AG04450 (cell line): ENCODE measurements around the gene NSMF. TPM values are rescaled to one million over a fixed set of nuclear protein-coding genes. Genes with fewer than 3 reads are reported as not detected.
A peak's percentile ranks its signal among the peaks of the same experiment; 100 is the strongest.

Source experiments
- CTCF ChIA-PET: fragments of 300-600, 350-600 bp; formaldehyde crosslinking; extraction: SDS; loops from one replicate; lab custom pipeline; 2022; ENCODE audit warnings: antibody characterized with exemption, inconsistent platforms; lab: Charles Lee
- POLR2A ChIA-PET: fragments of 350-600 bp; formaldehyde crosslinking; extraction: SDS; loops from one replicate; lab custom pipeline; 2021; ENCODE audit warnings: antibody characterized with exemption, inconsistent platforms; lab: Yijun Ruan, JAX
- DNase-seq: peaks from one replicate; pipeline ENCODE4 v3.0.0-alpha.2; 2011; ENCODE audit warnings: low read depth, low spot score
- H3K27ac ChIP-seq: one replicate; pipeline ENCODE4 v1.5.1; 2012; ENCODE audit warnings: low read depth, low read length, control low read depth
- H3K27me3 ChIP-seq: one replicate; pipeline ENCODE4 v1.6.0; 2012; ENCODE audit warnings: low read length; ENCODE audit not compliant: control insufficient read depth, insufficient read depth
- H3K4me3 ChIP-seq: 2 replicates; pipeline ENCODE4 v1.5.1; 2011; ENCODE audit warnings: mild to moderate bottlenecking, low read depth, low read length, control low read depth
- H3K9me3 ChIP-seq: 2 replicates; pipeline ENCODE4 v1.5.1; 2012; ENCODE audit warnings: low read length; ENCODE audit not compliant: control insufficient read depth, insufficient read depth
- polyA plus RNA-seq: library from polyadenylated mRNA; depleted of rRNA; stranded (reverse); fragments of >200 nt; gene quantifications from 2 replicates; pipeline ENCODE4 v1.2.3, GENCODE V29; 2011
- TF ChIP-seq, protein P1 (sequence below): IDR thresholded peaks from 2 replicates; pipeline ENCODE4 v1.5.1; 2011; ENCODE audit warnings: low read depth, low read length, control low read depth, inconsistent platforms

The NSMF gene
- polyA plus RNA-seq, 1 experiment: 20.7 TPM

DNA sequence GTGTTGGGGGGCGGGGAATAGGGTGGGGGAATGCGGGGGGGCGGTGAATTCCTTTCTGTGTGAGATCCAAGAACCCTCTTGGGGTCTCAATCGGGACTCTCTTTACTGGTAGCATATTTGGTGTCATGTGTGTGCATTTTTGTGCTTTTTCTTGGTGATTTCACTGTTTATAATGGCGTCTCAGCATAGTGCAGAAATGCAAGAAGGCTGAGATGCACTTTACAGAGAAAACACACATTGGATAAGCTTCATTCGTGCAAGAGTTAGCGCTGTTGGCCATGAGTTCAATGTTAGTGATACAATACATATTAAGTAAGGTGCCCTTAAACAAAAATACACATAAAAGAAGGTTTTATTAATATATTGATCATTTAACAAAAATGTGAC is 17.2 kb downstream of the NSMF start:
- DNase-seq: no peak
- Histone ChIP-seq H3K27me3 (peaks cover 7% of the 10 kb centered on the region), H3K9me3 (no peaks in the 10 kb centered on the region; the same call in 1 of the 2 replicates), H3K4me3 (no peak overlapping the region), H3K27ac (no peak overlapping the region)
- CTCF ChIA-PET: interaction anchor here (1.0 to 4.4 kb wide), 2 partner anchors 19 kb away, joined by 5 to 29 read pairs; partner anchors contain the start of genes EXD3 and NOXA1
- TF ChIP-seq, protein P1, sequence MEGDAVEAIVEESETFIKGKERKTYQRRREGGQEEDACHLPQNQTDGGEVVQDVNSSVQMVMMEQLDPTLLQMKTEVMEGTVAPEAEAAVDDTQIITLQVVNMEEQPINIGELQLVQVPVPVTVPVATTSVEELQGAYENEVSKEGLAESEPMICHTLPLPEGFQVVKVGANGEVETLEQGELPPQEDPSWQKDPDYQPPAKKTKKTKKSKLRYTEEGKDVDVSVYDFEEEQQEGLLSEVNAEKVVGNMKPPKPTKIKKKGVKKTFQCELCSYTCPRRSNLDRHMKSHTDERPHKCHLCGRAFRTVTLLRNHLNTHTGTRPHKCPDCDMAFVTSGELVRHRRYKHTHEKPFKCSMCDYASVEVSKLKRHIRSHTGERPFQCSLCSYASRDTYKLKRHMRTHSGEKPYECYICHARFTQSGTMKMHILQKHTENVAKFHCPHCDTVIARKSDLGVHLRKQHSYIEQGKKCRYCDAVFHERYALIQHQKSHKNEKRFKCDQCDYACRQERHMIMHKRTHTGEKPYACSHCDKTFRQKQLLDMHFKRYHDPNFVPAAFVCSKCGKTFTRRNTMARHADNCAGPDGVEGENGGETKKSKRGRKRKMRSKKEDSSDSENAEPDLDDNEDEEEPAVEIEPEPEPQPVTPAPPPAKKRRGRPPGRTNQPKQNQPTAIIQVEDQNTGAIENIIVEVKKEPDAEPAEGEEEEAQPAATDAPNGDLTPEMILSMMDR: no peak
- POLR2A ChIA-PET: interaction anchor here (0.9 kb wide), 1 partner anchor 19 kb away, joined by 8 read pairs; the partner anchor contains the start of genes EXD3 and NOXA1

DNA sequence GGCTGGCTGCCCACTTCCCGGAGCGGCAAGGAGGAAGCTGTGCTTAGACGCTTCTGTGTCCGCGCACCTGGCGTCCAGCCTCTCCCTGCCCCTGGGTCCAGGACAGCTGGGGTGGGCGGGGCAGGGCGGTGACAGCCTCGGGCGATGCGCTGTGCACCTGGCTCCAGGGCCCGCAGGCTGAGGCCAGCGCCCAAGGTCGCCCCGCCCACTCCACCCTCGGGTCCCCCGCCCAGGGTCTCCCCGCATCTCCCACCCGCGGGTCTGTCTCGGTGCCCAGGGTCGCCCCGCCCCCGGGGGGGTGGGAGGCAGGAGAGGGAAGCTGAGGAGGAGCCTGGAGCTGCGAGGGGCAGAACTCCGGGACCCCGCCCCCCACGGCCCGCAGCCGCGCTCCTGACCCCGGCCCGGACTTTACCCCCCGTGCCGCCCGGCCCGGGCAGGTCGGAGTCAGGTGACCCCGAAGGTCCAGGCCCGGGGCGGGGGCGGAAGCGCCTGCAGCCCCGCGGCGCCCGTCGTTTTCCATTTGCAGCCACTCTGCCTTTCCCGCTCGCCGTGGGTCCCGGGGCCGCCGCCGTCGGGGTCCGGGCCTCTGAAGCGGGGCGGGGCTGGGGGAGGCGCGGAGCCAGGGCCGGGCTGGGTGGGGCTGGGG is 17.7 kb downstream of the NSMF start, which contains the start of gene ENTPD8:
TSS of gene ENTPD8 (minus strand) at position 69 of the 646 bp plus-strand sequence. CDS start 3,072 bp downstream, outside the sequence.
- peaks cover 7% of the 10 kb centered on the region for H3K27me3 ChIP-seq
- peak within 1 kb of the TSS; percentile 32; the same call in 1 of the 2 replicates for H3K4me3 ChIP-seq
- H3K9me3 ChIP-seq: no peaks in the 10 kb centered on the region; the same call in 1 of the 2 replicates
- no peak for DNase-seq
- TF ChIP-seq, protein P1: no peak
- H3K27ac ChIP-seq: no peak within 1 kb of the TSS
- CTCF ChIA-PET: interaction anchor here (1.0 kb wide), 1 partner anchor 19 kb away, joined by 5 read pairs; the partner anchor contains the start of gene EXD3
- POLR2A ChIA-PET: no interaction called here

DNA sequence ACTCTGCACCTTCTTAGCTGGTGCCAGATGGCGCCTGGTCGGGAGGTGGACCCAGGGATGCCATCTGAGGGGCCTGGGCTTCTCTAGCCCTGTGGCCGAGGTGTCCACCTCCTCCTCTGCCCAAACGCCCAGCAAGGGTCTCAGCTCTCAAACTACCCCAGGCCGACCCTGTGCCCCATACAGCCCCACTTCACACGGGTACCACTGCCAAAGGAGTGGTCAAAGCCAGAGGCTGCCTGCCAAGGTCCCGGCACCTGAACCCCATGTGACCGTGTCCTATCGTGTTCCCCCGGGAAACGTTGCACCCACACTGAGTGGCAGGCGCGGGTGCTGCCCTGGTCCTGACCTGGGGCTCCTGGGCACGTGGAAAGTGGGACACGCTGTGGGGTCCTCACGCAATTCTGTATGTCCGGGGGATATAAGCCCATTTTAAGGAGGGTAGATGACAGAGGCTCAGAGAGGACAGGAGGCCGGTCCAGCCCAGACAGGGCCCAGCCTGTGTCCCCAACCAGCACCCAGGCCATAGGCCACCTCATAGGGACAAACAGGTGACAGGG is 19.9 kb downstream of the NSMF start:
- ChIA-PET POLR2A (no interaction called here), CTCF (no interaction called here)
- no peak for DNase-seq

DNA sequence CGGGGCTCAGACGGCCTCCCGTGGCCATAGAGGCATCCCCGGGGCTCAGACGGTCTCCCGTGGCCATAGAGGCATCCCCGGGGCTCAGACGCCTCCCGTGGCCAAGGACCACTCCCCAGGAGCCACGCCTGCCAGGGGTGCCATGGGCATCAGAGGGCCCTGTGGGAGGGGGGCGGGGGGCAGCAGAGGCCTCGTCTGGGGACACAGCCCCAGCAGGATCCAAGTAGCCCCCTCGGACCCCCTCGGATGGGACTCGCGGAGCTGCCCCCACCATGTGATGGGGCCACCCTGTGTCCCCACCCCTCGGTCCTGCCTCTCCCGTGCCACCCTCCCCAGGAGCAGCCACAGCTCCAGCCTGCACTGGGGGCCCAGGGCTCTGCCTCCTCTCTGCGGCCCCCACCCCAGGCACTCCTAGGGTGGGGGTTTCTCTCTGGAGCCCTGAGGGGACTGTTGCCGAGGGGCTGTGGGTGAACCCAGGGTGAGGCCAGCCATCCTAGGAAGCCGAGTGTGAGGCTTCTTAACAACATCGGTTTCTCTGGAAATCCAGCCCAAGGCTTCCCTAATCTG is 20.5 kb downstream of the NSMF start:
- no peak for DNase-seq
- ChIA-PET POLR2A (no interaction called here), CTCF (no interaction called here)
- H3K27me3 ChIP-seq: peaks cover 7% of the 10 kb centered on the region
- no peaks in the 10 kb centered on the region; the same call in 1 of the 2 replicates for H3K9me3 ChIP-seq
- TF ChIP-seq, protein P1: no peak
- no peak overlapping the region for H3K4me3 ChIP-seq
- H3K27ac ChIP-seq: no peak overlapping the region

More for the DNA sequence above, 19.9 kb downstream of the NSMF start:
- peaks cover 7% of the 10 kb centered on the region for H3K27me3 ChIP-seq
- H3K9me3 ChIP-seq: no peaks in the 10 kb centered on the region; the same call in 1 of the 2 replicates
- H3K27ac ChIP-seq: no peak overlapping the region
- H3K4me3 ChIP-seq: no peak overlapping the region
- TF ChIP-seq, protein P1: no peak
